M059J (cell line): ENCODE results near the gene IL16. TPM values are rescaled to one million over a fixed set of nuclear protein-coding genes. Genes with fewer than 3 reads are reported as not detected.

Experiments used
- DNase-seq: peaks from one replicate; pipeline ENCODE4 v3.0.0-alpha.2; 2012; ENCODE audit warnings: low read depth
- total RNA-seq: library from RNA; depleted of rRNA; stranded (reverse); fragments of >200 nt; shearing (Covaris generic); gene quantifications from 2 replicates; pipeline ENCODE4 v1.2.3, GENCODE V29; 2014

The IL16 gene
- total RNA-seq, 1 experiment from 2014 or later: not detected

GRCh38 chr15:81294516-81294880 is 97.8 kb downstream of the IL16 start:
- no peak for DNase-seq

- DNase-seq: no peak
Measured at GRCh38 chr15:81295486-81296121, 98.9 kb downstream of the IL16 start.

- DNase-seq: no peak
Measured at GRCh38 chr15:81296186-81296585, 99.5 kb downstream of the IL16 start.

GRCh38 chr15:81296673-81297072 is 100.0 kb downstream of the IL16 start:
- no peak for DNase-seq

- DNase-seq: peak; percentile 68
Measured at GRCh38 chr15:81297147-81297572, 100.5 kb downstream of the IL16 start.

GRCh38 chr15:81297603-81298575 is 101.2 kb downstream of the IL16 start:
- DNase-seq: no peak

- no peak for DNase-seq
Measured at GRCh38 chr15:81298611-81299010, 101.9 kb downstream of the IL16 start.

- no peak for DNase-seq
Measured at GRCh38 chr15:81299156-81299555, 102.5 kb downstream of the IL16 start.

- DNase-seq: no peak
Measured at GRCh38 chr15:81299630-81300273, 103.1 kb downstream of the IL16 start.

- DNase-seq: no peak
Measured at GRCh38 chr15:81301385-81301784, 104.7 kb downstream of the IL16 start.

GRCh38 chr15:81301815-81302399 is 105.2 kb downstream of the IL16 start:
- no peak for DNase-seq

- DNase-seq: no peak
Measured at GRCh38 chr15:81302701-81303109, 106.0 kb downstream of the IL16 start.

GRCh38 chr15:81303244-81304225 is 106.9 kb downstream of the IL16 start:
- DNase-seq: no peak

GRCh38 chr15:81304226-81304625 is 107.5 kb downstream of the IL16 start:
- peak; percentile 15 for DNase-seq

GRCh38 chr15:81308260-81308659 is 111.6 kb downstream of the IL16 start:
- DNase-seq: peak; percentile 11

GRCh38 chr15:81309647-81310450 is 113.2 kb downstream of the IL16 start:
- DNase-seq: no peak

- DNase-seq: no peak
Measured at GRCh38 chr15:81310480-81310879, 113.8 kb downstream of the IL16 start.

GRCh38 chr15:81311752-81312464 is 115.2 kb downstream of the IL16 start:
- DNase-seq: no peak

GRCh38 chr15:81312790-81313543 is 116.3 kb downstream of the IL16 start:
- peak; percentile 98 for DNase-seq
